Gastrocnemius medialis (tissue), 4 donors: Measurements from ENCODE around the gene SPRN.

Experiments
- POLR2A ChIP-seq, 2 donors: fragments of 450-650 bp; IDR thresholded peaks; one replicate each; pipeline ENCODE4 v1.6.1; 2017; ENCODE audit warnings: antibody characterized with exemption in 2 of 2, mild to moderate bottlenecking in 2 of 2, moderate library complexity in 2 of 2
- TF ChIP-seq, protein P1 (sequence below), 5 experiments: fragments of 450-650 bp in 3 of 5; fragments of 200-600 bp in 2 of 5; sonication (generic) in 2 of 5; IDR thresholded peaks in 4 of 5; conservative IDR thresholded peaks in 1 of 5; 1 replicate in 4 of 5; 2 replicates in 1 of 5; pipeline ENCODE4 v1.5.1; 2016 to 2019; ENCODE audit warnings: antibody characterized with exemption in 5 of 5, mild to moderate bottlenecking in 3 of 5, moderate library complexity in 3 of 5

GRCh38 chr10:133459454-133460207 lies 35.2 kb upstream of the SPRN start:
- TF ChIP-seq, protein P1, sequence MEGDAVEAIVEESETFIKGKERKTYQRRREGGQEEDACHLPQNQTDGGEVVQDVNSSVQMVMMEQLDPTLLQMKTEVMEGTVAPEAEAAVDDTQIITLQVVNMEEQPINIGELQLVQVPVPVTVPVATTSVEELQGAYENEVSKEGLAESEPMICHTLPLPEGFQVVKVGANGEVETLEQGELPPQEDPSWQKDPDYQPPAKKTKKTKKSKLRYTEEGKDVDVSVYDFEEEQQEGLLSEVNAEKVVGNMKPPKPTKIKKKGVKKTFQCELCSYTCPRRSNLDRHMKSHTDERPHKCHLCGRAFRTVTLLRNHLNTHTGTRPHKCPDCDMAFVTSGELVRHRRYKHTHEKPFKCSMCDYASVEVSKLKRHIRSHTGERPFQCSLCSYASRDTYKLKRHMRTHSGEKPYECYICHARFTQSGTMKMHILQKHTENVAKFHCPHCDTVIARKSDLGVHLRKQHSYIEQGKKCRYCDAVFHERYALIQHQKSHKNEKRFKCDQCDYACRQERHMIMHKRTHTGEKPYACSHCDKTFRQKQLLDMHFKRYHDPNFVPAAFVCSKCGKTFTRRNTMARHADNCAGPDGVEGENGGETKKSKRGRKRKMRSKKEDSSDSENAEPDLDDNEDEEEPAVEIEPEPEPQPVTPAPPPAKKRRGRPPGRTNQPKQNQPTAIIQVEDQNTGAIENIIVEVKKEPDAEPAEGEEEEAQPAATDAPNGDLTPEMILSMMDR (IDR thresholded peaks at IDR 0.05 in 4 of 5, conservative IDR thresholded peaks at IDR 0.05 in 1 of 5), result no peak
- TF ChIP-seq POLR2A (IDR thresholded peaks at IDR 0.05), result no peak
